Eye (tissue), 1 donor: ENCODE measurements around the gene MYBPHL.

Experiments
- DNase-seq: peaks from one replicate; pipeline ENCODE4 v3.0.0-alpha.2; 2015

The MYBPHL gene

DNA sequence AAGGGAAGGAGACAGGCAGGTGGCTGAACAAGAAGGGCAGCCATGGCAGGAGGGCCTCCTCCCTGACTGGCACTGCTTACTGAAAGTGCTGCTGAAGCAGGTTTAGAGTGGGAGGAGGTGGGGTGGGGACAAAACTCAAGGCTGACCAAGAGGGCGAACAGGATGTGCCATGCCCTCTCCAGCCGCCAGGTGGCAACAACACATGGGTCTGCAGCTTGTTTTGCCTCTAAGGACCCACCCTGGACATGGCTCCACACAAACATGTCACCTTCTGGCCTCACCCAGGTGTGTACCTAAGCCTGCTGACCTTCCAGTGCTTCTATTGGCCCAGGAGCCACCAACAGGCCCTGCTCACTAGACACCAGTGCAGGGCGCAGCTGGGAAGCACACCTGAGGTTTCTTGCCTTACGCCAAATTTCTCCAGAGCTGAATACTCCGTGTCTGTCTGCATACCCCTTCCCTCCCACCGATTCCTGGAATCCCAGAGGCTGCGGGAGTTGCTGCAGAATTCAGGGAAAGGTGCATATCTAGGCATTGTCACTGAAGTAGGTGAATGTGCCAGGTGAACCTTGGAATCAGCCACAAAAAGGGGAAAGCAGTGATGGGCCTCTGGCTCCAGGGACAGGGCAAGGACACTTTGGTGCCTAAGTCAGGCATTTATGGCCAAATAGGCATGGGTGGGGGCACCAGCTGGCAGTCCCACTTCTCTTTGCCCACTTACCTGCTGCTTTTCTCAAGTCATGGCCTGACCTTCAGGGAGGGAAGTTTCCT lies 29.2 kb downstream of the MYBPHL start:
- peak; percentile 87 for DNase-seq

DNA sequence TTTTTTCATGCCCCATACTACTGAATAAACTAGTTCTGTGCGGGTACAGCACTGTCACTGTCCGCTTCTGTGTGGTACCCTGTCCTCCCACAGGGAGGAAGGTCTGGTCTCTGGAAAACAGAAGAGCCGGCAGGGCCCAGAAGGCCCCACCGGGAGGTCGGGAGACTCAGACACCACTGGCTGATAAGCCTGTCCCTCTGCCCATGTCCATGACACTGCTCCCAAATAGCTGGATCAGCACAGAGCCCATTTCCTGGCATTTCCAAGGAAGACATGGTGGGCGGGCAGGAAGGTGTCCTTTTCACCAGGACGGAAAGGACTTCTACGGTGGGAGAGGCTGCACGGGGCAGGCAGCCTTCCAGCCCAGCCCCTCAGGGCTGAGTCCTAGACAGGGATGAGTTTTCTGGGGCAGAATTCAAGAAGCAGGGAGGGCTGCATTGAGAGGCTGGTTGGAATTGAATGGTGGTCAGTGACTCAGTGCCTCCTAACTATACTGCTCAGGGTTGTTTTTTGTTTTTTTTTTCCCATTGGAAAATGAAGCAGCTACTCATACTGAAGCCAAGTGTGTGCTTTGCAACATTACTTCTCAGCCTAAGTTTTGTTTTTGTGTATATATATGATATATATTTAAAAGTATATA lies 31.0 kb downstream of the MYBPHL start:
- no peak for DNase-seq

DNA sequence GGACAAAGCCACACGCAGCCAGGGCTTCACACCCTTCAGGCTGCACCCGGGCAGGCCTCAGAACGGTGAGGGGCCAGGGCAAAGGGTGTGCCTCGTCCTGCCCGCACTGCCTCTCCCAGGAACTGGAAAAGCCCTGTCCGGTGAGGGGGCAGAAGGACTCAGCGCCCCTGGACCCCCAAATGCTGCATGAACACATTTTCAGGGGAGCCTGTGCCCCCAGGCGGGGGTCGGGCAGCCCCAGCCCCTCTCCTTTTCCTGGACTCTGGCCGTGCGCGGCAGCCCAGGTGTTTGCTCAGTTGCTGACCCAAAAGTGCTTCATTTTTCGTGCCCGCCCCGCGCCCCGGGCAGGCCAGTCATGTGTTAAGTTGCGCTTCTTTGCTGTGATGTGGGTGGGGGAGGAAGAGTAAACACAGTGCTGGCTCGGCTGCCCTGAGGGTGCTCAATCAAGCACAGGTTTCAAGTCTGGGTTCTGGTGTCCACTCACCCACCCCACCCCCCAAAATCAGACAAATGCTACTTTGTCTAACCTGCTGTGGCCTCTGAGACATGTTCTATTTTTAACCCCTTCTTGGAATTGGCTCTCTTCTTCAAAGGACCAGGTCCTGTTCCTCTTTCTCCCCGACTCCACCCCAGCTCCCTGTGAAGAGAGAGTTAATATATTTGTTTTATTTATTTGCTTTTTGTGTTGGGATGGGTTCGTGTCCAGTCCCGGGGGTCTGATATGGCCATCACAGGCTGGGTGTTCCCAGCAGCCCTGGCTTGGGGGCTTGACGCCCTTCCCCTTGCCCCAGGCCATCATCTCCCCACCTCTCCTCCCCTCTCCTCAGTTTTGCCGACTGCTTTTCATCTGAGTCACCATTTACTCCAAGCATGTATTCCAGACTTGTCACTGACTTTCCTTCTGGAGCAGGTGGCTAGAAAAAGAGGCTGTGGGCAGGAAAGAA lies 32.0 kb downstream of the MYBPHL start:
- peak; percentile 48 for DNase-seq

DNA sequence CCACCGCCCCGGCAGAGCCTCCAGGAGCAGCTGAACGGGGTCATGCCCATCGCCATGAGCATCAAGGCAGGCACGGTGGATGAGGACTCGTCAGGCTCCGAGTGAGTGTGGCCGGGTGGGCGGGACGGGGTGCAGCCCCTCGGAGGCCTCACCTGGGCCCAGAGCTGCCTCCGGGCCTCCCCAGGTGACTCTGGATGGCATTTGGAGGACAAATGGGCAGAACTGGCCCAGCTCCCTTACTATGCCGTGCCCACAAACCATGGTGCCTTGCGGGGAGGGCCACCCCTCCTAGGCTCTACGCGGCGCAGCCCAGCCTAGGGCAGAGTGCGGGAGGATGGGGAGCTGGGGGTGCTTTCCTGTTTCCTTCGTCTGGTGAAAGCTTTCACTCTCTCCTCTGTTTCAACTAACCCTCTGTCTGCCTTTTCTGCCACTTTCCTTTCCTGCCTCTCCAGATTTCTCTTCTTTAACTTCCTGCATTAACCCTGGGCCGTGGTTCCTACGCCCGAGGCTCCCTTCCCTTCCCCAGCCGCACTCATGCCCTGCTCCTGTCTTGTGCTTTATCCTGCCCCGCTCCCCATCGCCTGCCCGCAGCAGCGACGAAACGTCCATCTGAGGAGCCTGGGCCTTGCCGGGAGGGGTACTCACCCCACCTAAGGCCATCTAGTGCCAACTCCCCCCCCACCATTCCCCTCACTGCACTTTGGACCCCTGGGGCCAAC lies 33.1 kb downstream of the MYBPHL start:
- no peak for DNase-seq

DNA sequence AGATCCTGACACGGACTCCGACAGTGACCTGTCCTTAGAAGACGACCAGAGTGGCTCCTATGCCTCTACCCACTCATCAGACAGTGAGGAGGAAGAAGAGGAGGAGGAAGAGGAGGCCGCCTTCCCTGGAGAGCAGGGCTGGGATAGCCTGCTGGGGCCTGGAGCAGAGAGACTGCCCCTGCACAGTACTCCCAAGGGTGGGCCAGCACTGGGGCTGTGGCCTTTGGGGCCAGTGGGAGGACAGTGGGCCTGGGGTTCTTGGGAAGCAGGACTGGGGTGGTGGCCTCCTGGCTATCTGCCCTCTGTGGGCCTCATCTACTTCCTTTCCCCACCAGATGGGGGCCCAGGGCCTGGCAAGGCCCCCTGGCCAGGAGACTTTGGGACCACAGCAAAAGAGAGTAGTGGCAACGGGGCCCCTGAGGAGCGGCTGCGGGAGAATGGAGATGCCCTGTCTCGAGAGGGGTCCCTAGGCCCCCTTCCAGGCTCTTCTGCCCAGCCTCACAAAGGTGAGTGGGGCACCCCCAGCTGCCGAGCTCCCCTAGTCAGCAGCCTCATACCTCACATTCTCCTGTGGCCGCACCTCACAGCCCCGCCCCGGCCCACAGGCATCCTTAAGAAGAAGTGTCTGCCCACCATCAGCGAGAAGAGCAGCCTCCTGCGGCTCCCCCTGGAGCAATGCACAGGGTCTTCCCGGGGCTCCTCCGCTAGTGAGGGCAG lies 33.8 kb downstream of the MYBPHL start:
- DNase-seq: no peak

DNA sequence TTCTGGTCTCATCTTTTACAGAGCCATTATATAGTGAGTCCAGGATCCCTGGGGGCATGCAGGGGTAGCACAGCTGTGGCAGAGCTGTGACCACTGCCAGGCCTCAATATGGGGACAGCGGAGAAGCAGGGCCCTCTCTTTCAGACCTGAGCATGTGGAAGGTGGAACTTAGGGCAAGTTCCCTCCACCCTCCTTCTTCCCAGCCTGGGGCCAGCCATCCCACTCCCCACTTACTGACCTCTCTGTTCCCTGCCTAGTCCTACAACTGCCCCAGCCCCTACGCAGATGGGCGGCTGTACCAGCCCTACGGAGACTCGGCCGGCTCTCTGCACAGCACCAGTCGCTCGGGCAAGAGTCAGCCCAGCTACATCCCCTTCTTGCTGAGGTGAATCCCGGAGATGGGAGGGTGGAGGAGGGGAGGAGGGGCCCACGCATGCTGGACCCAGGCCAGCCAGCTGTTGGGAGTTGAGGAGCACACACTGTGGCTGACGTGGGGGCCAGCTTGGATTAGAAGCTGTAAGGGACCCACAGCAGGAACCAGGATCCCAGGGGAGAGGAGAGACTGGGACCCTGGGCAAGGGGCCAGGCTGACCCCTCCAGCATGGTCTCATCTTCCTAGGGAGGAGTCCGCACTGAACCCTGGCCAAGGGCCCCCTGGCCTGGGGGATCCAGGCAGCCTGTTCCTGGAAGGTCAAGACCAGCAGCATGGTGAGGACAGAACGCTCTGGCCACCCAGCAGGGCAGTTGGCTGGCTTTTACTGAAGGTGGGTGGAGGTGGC lies 34.6 kb downstream of the MYBPHL start:
- no peak for DNase-seq

DNA sequence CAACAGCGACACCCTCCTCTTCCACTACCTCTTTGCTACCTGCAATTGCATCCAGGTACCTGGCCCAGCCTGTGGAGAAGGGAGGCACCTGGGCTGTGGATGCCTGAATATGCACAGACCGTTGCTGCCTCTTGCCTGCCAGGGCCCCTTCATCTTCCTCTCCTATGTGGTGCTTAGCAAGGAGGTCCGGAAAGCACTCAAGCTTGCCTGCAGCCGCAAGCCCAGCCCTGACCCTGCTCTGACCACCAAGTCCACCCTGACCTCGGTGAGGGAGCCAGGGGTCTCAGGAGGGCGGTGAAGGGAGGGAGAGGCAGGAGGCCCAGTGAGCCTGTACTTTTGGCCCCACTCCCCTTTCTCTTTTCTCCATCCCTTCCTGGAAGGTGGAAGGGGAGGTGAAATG lies 35.4 kb downstream of the MYBPHL start:
- no peak for DNase-seq

DNA sequence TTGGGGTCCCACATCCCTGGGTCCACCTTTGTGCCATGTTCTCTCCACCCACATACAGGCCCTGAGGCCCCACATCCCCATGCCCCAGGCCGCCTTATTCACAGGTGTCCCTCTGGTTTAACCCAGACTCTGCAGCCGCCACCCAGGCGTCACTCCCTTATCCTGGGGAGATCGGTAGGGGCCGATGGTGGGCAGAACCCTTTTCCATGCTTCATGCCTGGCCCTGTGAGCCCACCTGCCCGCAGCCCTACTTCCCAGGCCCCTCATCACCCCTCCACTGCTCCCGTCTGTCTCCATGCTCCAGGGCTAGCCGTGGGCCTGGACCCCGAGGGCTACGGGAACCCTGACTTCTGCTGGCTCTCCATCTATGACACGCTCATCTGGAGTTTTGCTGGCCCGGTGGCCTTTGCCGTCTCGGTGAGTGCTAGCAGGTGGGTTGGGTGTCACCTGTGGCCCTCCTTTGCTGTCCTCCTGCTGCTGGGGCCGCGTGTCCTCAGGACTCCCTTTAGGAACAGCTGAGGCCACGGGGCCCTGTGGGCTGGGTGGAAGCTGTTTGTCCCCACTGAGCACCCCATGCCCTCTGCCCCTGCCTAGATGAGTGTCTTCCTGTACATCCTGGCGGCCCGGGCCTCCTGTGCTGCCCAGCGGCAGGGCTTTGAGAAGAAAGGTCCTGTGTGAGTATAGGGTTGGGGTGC lies 36.0 kb downstream of the MYBPHL start:
- no peak for DNase-seq

DNA sequence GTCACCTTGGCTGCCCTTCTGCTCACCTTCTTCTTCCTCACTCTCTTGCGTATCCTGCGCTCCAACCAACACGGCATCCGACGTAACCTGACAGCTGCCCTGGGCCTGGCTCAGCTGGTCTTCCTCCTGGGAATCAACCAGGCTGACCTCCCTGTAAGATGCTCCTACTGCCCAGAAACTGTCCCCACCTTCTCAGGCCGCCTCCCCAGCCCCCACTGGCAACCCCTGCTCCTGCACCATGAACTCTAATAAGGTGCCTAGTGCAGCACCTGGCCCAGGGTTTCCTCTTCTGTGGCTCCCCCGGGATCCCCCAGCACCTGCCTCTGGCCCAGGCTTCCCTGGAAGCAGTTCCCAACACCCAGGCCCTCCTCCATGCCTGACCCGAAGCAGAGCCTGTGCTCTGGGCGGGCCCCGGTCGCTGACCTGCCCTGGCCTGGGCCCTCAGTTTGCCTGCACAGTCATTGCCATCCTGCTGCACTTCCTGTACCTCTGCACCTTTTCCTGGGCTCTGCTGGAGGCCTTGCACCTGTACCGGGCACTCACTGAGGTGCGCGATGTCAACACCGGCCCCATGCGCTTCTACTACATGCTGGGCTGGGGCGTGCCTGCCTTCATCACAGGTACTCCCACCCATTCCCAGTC lies 36.7 kb downstream of the MYBPHL start:
- DNase-seq: no peak

DNA sequence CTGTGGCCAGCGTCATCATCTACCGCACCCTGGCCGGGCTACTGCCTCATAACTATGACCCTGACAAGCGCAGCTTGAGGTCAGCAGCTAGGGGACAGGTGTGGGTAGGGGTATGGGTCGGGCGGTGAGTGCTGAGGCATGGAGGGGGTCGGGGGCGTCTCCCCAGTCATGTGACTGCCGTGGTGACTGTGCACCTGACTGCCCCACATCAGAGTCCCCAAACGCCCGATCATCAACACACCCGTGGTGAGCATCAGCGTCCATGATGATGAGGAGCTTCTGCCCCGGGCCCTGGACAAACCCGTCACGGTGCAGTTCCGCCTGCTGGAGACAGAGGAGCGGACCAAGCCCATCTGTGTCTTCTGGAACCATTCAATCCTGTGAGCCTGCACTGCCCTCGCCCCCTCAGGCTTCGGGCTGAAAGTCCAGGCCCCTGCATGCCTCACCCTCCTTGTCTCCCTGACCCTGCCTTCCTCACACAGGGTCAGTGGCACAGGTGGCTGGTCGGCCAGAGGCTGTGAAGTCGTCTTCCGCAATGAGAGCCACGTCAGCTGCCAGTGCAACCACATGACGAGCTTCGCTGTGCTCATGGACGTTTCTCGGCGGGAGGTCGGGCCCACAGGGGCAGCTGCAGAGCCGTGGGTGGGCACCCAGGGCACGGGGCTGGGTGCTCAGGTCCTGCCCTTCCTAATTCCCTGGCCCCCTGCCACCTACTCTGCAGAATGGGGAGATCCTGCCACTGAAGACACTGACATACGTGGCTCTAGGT lies 37.4 kb downstream of the MYBPHL start:
- DNase-seq: no peak

DNA sequence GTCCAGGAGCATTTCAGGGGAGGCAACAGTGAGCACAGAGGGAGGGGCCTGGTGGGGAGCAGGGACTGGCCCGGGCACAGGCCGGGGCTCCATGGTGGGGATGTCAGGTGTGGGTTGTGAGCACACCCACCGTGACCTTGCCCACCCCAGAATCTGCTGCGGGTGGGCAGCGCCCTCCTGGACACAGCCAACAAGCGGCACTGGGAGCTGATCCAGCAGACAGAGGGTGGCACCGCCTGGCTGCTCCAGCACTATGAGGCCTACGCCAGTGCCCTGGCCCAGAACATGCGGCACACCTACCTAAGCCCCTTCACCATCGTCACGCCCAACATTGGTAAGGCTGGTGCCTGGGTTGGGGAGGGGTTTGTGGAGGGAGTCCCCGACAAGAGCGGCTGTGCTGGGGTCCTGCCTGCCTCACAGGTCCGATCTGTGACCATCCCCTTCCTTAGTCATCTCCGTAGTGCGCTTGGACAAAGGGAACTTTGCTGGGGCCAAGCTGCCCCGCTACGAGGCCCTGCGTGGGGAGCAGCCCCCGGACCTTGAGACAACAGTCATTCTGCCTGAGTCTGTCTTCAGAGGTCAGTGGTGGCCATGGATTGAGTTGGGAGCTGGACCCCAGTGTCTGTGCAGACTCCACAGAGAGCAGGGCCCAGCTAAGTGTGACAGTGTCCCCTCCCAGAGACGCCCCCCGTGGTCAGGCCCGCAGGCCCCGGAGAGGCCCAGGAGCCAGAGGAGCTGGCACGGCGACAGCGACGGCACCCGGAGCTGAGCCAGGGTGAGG lies 38.2 kb downstream of the MYBPHL start:
- no peak for DNase-seq

DNA sequence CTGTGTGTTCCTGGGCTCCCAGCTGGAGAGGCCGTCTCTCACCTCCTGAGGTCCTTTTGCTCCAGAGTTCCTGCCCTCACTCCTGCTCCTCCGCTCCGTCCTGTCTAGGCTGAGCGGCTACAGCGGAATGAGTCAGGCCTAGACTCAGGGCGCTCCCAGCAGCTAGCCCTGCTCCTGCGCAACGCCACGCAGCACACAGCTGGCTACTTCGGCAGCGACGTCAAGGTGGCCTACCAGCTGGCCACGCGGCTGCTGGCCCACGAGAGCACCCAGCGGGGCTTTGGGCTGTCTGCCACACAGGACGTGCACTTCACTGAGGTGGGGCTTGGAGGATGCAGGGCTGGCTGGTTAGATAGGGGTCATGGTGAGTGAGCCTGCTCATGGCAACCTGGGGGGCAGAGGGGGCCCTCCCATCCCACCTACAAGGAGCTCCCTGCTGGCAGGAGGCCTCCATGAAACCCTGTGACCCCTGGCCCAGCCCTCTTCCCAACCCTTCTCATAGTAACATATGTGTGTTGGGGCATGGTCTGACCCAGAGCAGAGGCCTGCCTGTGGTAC lies 39.0 kb downstream of the MYBPHL start:
- DNase-seq: no peak

DNA sequence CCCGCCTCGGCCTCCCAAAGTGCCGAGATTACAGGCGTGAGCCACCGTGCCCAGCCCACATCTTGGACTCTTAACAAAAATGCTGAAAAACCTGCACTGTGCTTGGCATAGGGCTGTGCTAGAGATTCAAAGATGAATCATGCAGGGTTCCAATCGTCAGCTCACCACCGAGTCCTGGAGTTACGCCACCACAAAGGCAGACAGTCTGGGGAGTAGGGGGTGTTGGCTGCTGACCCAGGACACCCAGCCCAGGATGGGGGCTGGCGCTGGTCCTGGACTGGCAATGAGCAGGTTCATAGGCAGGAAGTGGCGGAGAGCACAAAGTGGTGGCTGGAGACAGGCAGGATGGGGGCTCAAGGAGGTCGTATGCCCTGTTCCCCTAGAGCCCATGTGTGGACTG lies 39.8 kb downstream of the MYBPHL start:
- no peak for DNase-seq

DNA sequence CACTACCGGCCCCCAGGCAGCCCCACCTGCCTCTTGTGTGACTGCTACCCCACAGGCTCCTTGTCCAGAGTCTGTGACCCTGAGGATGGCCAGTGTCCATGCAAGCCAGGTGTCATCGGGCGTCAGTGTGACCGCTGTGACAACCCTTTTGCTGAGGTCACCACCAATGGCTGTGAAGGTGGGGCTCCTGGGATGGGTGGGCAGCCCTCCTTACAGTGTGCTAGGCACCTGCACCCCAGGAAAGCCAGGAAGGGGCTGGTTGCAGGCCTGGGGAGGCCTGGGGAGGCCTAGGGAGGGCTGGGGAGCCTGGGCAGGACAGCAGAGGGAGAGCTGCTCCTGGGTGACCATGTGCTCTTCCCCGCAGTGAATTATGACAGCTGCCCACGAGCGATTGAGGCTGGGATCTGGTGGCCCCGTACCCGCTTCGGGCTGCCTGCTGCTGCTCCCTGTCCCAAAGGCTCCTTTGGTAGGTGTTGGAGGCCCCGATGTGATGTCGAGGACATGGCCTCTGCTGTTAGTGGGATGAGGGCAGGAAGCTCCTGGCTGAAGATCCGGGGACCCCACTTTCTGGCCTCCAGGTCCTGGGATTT lies 41.0 kb downstream of the MYBPHL start:
- no peak for DNase-seq

DNA sequence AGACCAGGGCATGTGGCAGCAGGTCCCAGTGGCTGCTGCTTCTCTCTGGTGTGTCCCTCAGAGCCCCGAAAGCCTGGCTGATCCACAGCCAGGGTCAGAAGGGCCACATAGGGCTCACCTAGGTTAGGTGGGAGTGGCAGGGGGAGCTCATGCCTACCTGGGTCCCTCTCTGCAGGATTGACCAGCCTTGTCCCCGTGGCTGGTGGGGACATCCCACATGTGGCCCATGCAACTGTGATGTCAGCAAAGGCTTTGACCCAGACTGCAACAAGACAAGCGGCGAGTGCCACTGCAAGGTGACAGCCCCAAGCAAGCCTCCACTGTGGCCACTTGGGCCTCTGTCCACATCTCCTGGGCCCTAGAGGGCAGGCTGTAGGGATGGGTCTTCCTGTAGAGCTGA lies 41.8 kb downstream of the MYBPHL start:
- DNase-seq: no peak

DNA sequence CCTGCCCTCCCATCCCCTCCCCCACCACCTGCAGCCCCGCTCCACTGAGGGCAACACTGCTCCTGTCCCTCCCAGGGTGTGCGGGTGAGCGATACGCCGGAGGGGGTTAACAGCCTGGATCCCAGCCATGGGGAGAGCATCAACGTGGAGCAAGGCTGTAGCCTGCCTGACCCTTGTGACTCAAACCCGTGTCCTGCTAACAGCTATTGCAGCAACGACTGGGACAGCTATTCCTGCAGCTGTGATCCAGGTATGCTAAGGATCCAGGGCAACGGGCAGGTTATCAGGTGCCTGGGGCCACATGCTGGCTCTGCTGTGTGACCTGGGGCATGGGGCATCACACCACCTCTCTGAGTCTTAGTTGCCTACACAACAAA lies 42.4 kb downstream of the MYBPHL start:
- DNase-seq: no peak

DNA sequence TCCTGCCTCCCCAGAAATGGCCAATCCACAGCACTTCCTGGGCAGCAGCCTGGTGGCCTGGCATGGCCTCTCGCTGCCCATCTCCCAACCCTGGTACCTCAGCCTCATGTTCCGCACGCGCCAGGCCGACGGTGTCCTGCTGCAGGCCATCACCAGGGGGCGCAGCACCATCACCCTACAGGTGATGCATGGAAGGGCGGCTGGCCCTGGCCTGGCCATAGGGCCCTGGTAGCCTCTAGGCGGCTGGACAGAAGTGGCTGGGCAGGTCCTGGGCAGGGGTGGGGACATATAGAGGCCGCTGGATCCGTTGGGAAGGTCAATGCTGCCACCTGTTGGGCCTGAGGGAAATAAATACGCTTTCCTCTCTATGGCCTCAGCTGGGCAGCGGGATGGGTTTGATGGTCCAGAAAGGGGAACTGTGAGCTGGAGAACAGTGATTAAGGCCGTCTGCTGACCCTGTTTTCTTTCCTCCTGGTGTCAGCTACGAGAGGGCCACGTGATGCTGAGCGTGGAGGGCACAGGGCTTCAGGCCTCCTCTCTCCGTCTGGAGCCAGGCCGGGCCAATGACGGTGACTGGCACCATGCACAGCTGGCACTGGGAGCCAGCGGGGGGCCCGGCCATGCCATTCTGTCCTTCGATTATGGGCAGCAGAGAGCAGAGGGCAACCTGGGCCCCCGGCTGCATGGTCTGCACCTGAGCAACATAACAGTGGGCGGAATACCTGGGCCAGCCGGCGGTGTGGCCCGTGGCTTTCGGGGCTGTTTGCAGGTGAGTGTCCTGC lies 43.0 kb downstream of the MYBPHL start:
- DNase-seq: peak; percentile 90
